HL-60 (cell line): ENCODE measurements around the gene RAD51C.

ENCODE experiments used
- DNase-seq, 2 experiments: peaks; one replicate each; pipeline ENCODE4 v3.0.0-alpha.2; 2010 to 2020; ENCODE audit warnings: low read depth in 1 of 2, low spot score in 1 of 2
- H3K27ac ChIP-seq: fragments of 250-450 bp; sonication (Bioruptor Pico); replicated peaks from 2 replicates; pipeline ENCODE4 v1.5.1; 2020; ENCODE audit warnings: mild to moderate bottlenecking, moderate library complexity
- H3K27me3 ChIP-seq: fragments of 250-450 bp; sonication (Bioruptor Pico); 2 replicates; pipeline ENCODE4 v1.5.1; 2021; ENCODE audit warnings: mild to moderate bottlenecking, moderate library complexity; ENCODE audit not compliant: insufficient read depth, poor library complexity, severe bottlenecking
- H3K4me3 ChIP-seq: replicated peaks from 2 replicates; pipeline ENCODE4 v1.5.1; 2011; ENCODE audit warnings: mild to moderate bottlenecking, control low read depth, low read length; ENCODE audit not compliant: insufficient read depth
- GABPA ChIP-seq: IDR thresholded peaks from 2 replicates; pipeline ENCODE4 v1.6.1; 2012; ENCODE audit warnings: low read depth
- POLR2AphosphoS5 ChIP-seq: IDR thresholded peaks from 2 replicates; pipeline ENCODE4 v1.6.1; 2012; ENCODE audit warnings: low read depth
- SPI1 ChIP-seq: IDR thresholded peaks from 2 replicates; pipeline ENCODE4 v1.6.1; 2012; ENCODE audit warnings: low read depth, mild to moderate bottlenecking, borderline replicate concordance
- TF ChIP-seq, protein P1 (sequence below): IDR thresholded peaks from one replicate; pipeline ENCODE4 v1.5.1; 2011; ENCODE audit warnings: low read length, control low read depth, inconsistent platforms; ENCODE audit not compliant: insufficient read depth
- TF ChIP-seq, protein P2 (sequence below): IDR thresholded peaks from 2 replicates; pipeline ENCODE4 v1.6.1; 2012; ENCODE audit warnings: low read depth; ENCODE audit not compliant: insufficient replicate concordance

RAD51C gene

DNA sequence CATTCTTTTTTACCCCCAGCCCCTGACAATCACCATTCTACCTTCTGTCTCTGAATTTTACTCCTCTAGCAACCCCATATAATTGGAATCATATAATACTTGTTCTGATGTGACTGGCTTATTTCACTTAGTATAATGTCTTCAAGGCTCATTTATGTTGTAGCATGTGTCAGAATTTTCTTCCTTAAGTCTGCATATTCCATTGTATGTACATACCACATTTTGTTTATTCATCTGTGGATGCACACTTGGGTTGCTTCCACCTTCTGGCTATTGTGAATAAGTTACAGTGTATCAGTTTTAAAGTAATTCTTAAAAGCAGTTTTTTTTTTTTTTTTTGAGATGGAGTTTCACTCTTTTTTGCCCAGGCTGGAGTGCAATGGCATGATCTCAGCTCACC, 38.5 kb downstream of the RAD51C start:
- Histone ChIP-seq H3K27me3 (no peaks in the 10 kb centered on the region), H3K27ac (no peak overlapping the region), H3K4me3 (no peak overlapping the region)
- TF ChIP-seq POLR2AphosphoS5 (no peak), GABPA (no peak)
- TF ChIP-seq, protein P1, sequence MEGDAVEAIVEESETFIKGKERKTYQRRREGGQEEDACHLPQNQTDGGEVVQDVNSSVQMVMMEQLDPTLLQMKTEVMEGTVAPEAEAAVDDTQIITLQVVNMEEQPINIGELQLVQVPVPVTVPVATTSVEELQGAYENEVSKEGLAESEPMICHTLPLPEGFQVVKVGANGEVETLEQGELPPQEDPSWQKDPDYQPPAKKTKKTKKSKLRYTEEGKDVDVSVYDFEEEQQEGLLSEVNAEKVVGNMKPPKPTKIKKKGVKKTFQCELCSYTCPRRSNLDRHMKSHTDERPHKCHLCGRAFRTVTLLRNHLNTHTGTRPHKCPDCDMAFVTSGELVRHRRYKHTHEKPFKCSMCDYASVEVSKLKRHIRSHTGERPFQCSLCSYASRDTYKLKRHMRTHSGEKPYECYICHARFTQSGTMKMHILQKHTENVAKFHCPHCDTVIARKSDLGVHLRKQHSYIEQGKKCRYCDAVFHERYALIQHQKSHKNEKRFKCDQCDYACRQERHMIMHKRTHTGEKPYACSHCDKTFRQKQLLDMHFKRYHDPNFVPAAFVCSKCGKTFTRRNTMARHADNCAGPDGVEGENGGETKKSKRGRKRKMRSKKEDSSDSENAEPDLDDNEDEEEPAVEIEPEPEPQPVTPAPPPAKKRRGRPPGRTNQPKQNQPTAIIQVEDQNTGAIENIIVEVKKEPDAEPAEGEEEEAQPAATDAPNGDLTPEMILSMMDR: no peak
- no peak for DNase-seq

DNA sequence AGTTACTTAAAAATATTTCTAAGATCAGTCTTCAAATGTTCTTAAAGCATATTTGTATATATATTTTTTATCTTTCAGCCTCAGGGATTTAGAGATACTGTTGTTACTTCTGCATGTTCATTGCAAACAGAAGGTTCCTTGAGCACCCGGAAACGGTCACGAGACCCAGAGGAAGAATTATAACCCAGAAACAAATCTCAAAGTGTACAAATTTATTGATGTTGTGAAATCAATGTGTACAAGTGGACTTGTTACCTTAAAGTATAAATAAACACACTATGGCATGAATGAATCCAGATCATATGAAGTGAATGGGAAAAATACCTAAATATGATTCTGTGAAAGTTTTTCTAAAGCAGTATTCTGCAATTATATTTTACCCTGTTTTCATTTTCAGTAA, 41.6 kb downstream of the RAD51C start:
- no peak for DNase-seq
- no peaks in the 10 kb centered on the region for H3K27me3 ChIP-seq
- H3K4me3 ChIP-seq: no peak overlapping the region
- H3K27ac ChIP-seq: no peak overlapping the region
- no peak for TF ChIP-seq SPI1

DNA sequence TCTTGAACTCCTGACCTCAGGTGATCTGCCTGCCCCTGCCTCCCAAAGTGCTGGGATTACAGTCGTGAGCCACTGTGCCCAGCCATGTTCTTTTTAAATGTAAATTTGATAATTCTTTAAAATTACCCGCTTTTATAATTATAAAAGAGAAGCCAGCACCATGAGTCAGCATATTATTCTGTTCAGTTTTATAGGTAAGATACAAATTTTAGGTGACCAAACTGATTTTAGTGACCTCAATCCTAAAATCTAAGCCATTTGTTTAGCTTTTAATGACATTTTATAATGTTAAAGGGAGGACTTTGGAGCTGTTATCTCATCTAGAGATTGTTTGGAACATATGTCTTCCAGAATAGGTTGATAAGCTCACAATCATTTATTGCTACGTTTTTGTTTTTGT, 42.4 kb downstream of the RAD51C start:
- TF ChIP-seq SPI1: no peak
- TF ChIP-seq POLR2AphosphoS5: no peak
- TF ChIP-seq, protein P1: no peak
- TF ChIP-seq, protein P2, sequence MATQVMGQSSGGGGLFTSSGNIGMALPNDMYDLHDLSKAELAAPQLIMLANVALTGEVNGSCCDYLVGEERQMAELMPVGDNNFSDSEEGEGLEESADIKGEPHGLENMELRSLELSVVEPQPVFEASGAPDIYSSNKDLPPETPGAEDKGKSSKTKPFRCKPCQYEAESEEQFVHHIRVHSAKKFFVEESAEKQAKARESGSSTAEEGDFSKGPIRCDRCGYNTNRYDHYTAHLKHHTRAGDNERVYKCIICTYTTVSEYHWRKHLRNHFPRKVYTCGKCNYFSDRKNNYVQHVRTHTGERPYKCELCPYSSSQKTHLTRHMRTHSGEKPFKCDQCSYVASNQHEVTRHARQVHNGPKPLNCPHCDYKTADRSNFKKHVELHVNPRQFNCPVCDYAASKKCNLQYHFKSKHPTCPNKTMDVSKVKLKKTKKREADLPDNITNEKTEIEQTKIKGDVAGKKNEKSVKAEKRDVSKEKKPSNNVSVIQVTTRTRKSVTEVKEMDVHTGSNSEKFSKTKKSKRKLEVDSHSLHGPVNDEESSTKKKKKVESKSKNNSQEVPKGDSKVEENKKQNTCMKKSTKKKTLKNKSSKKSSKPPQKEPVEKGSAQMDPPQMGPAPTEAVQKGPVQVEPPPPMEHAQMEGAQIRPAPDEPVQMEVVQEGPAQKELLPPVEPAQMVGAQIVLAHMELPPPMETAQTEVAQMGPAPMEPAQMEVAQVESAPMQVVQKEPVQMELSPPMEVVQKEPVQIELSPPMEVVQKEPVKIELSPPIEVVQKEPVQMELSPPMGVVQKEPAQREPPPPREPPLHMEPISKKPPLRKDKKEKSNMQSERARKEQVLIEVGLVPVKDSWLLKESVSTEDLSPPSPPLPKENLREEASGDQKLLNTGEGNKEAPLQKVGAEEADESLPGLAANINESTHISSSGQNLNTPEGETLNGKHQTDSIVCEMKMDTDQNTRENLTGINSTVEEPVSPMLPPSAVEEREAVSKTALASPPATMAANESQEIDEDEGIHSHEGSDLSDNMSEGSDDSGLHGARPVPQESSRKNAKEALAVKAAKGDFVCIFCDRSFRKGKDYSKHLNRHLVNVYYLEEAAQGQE: no peak
- no peak for TF ChIP-seq GABPA
- no peak overlapping the region for H3K27ac ChIP-seq
- no peak overlapping the region for H3K4me3 ChIP-seq
- no peaks in the 10 kb centered on the region for H3K27me3 ChIP-seq
- no peak for DNase-seq

DNA sequence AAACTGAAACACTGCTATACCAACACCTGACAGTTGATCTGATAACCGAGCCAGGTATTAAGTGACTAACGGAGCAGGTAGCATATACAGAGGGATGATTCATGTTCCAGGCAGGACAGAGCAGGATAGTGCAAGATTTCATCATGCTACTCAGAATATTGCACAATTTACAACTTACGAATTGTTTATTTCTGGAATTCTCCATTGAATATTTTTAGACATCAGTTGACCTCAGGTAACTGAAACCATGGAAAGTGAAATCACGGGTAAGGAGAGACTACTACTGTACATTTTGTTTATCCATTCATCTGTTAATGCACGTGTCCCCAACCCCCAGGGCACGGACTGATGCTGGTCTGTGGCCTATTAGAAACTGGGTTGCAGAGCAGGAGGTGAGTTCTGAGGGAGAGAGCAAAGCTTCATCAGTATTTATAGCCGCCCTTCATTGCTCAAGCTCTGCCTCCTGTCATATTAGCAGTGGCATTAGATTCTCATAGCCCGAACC, 48.8 kb downstream of the RAD51C start:
- Histone ChIP-seq H3K27me3 (no peaks in the 10 kb centered on the region), H3K27ac (no peak overlapping the region), H3K4me3 (no peak overlapping the region)
- DNase-seq: no peak
- TF ChIP-seq GABPA: no peak
- TF ChIP-seq, protein P1: no peak
- TF ChIP-seq SPI1: no peak
- no peak for TF ChIP-seq POLR2AphosphoS5
- TF ChIP-seq, protein P2: no peak
